PC-3 (cell line): Measurements from ENCODE around the gene MORN1.

Experiments
- CTCF ChIP-seq: fragments of 300-600 bp; sonication (generic); conservative IDR thresholded peaks from 2 replicates; pipeline ENCODE4 v1.5.1; 2017; ENCODE audit warnings: antibody characterized with exemption, low read depth, mild to moderate bottlenecking, low read length
- EZH2 ChIP-seq: fragments of 300-600 bp; sonication (generic); IDR thresholded peaks from one replicate; pipeline ENCODE4 v1.6.1; 2017; ENCODE audit warnings: antibody characterized with exemption, mild to moderate bottlenecking, low read length; ENCODE audit not compliant: unreplicated experiment

GRCh38 chr1:2286923-2287322, 104.4 kb downstream of the MORN1 start:
- TF ChIP-seq CTCF (no peak), EZH2 (no peak)
